ENCODE results near the gene SHISAL2A.

Gene SHISAL2A

GRCh38 chr1:52615489-52616042 lies 17.4 kb upstream of the SHISAL2A start:
- H3K4me3 ChIP-seq (ENCODE audit: low read depth, low read length), result no peak overlapping the region
- no peak for TF ChIP-seq CTCF (IDR thresholded peaks at IDR 0.05; ENCODE audit: insufficient read depth, low read depth, low read length, missing control alignments)
- DNase-seq (ENCODE audit: low read depth), result no peak

GRCh38 chr1:52621950-52622349 lies 11.0 kb upstream of the SHISAL2A start:
- no peak for DNase-seq (ENCODE audit: low read depth)
- TF ChIP-seq CTCF (IDR thresholded peaks at IDR 0.05; ENCODE audit: insufficient read depth, low read depth, low read length, missing control alignments), result no peak
- no peak overlapping the region for H3K4me3 ChIP-seq (ENCODE audit: low read depth, low read length)

GRCh38 chr1:52623812-52624211 lies 9.2 kb upstream of the SHISAL2A start:
- no peak overlapping the region for H3K4me3 ChIP-seq (ENCODE audit: low read depth, low read length)
- no peak for DNase-seq (ENCODE audit: low read depth)
- TF ChIP-seq CTCF (IDR thresholded peaks at IDR 0.05; ENCODE audit: insufficient read depth, low read depth, low read length, missing control alignments), result no peak

- TF ChIP-seq CTCF (IDR thresholded peaks at IDR 0.05; ENCODE audit: insufficient read depth, low read depth, low read length, missing control alignments), result no peak
- no peak overlapping the region for H3K4me3 ChIP-seq (ENCODE audit: low read depth, low read length)
- DNase-seq (ENCODE audit: low read depth), result no peak
These were observed 5.9 kb upstream of the SHISAL2A start for GRCh38 chr1:52627028-52627427.

GRCh38 chr1:52628614-52629324 lies 4.2 kb upstream of the SHISAL2A start:
- no peak overlapping the region for H3K4me3 ChIP-seq (ENCODE audit: low read depth, low read length)
- no peak for TF ChIP-seq CTCF (IDR thresholded peaks at IDR 0.05; ENCODE audit: insufficient read depth, low read depth, low read length, missing control alignments)
- DNase-seq (ENCODE audit: low read depth), result no peak

GRCh38 chr1:52629325-52629643 lies 3.7 kb upstream of the SHISAL2A start:
- DNase-seq (ENCODE audit: low read depth), result no peak
- no peak overlapping the region for H3K4me3 ChIP-seq (ENCODE audit: low read depth, low read length)
- TF ChIP-seq CTCF (IDR thresholded peaks at IDR 0.05; ENCODE audit: insufficient read depth, low read depth, low read length, missing control alignments), result no peak

- no peak for TF ChIP-seq CTCF (IDR thresholded peaks at IDR 0.05; ENCODE audit: insufficient read depth, low read depth, low read length, missing control alignments)
- DNase-seq (ENCODE audit: low read depth), result no peak
- no peak overlapping the region for H3K4me3 ChIP-seq (ENCODE audit: low read depth, low read length)
These were observed 3.3 kb upstream of the SHISAL2A start for GRCh38 chr1:52629667-52630066.
